Measurements from ENCODE around the gene PLCH1. TPM values are rescaled to one million over a fixed set of nuclear protein-coding genes. Genes with fewer than 3 reads are reported as not detected.

PLCH1 gene
- total RNA-seq, 1 donor from 2014 or later, result 1.1 TPM

DNA sequence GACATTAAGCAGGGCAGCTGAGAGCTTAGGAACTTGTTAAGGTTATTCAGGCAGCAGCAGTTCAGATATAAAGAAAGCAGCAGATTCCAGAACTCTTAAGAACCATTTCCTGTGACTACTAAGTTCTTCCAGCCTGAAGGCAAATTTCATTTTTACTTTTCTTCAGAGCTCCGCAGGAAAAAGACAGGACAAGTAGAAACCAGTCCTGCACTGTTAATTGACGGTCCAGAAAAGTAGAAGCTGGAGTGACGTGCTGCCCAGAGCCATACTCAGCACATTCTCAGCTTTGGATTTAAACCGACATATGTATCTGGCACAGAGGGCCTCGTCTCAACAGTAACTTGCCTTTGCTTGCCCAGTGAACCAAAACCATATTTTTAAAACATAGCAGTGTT, 232.0 kb downstream of the PLCH1 start:
- Mint-ChIP-seq H3K27me3 (ENCODE audit: unreplicated experiment) (no peaks in the 10 kb centered on the region), H3K4me1 (ENCODE audit: low read depth, unreplicated experiment) (no peaks in the 10 kb centered on the region), H3K4me3 (ENCODE audit: unreplicated experiment) (no peak overlapping the region), H3K36me3 (ENCODE audit: unreplicated experiment) (no peaks in the 10 kb centered on the region), H3K27ac (ENCODE audit: unreplicated experiment) (no peak overlapping the region), H3K9me3 (ENCODE audit: unreplicated experiment) (no peaks in the 10 kb centered on the region)
- TF ChIP-seq, protein P1, sequence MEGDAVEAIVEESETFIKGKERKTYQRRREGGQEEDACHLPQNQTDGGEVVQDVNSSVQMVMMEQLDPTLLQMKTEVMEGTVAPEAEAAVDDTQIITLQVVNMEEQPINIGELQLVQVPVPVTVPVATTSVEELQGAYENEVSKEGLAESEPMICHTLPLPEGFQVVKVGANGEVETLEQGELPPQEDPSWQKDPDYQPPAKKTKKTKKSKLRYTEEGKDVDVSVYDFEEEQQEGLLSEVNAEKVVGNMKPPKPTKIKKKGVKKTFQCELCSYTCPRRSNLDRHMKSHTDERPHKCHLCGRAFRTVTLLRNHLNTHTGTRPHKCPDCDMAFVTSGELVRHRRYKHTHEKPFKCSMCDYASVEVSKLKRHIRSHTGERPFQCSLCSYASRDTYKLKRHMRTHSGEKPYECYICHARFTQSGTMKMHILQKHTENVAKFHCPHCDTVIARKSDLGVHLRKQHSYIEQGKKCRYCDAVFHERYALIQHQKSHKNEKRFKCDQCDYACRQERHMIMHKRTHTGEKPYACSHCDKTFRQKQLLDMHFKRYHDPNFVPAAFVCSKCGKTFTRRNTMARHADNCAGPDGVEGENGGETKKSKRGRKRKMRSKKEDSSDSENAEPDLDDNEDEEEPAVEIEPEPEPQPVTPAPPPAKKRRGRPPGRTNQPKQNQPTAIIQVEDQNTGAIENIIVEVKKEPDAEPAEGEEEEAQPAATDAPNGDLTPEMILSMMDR (IDR thresholded peaks at IDR 0.05; ENCODE audit: partially characterized antibody, unreplicated experiment), result no peak
- DNase-seq, result no peak

DNA sequence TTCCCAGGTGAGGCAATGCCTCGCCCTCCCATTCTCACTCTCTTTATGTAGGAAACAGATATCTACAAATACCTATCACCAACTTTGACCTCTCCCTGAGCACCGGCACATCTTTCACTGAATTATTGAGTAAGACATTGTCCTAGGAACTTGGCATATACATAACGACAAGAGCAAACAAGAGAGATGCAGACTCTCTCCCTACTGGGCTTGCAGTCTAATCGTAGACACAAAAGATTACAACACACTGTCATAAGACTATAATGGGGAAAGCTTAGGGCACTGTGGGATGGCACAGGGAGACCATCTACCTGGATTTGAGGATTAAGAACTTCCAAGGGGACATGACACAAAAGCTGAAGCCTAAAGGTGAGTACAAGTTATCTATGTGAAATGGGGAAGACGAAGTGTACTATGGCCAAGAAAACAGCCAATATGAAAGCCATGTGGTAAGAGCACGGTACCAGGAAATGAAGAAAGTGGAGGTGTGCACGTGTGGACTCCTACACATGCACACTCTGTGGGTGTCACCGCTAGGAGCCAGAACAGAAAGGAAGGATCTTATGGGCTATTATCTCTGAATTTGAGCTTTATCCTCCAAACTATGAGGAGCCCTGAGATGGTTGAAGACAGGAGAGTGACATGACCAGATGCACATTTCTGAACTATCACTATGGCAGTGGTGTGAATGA, 232.6 kb downstream of the PLCH1 start:
- Mint-ChIP-seq H3K9me3 (ENCODE audit: unreplicated experiment) (no peaks in the 10 kb centered on the region), H3K27me3 (ENCODE audit: unreplicated experiment) (no peaks in the 10 kb centered on the region), H3K4me3 (ENCODE audit: unreplicated experiment) (no peak overlapping the region), H3K4me1 (ENCODE audit: low read depth, unreplicated experiment) (no peaks in the 10 kb centered on the region), H3K36me3 (ENCODE audit: unreplicated experiment) (no peaks in the 10 kb centered on the region), H3K27ac (ENCODE audit: unreplicated experiment) (no peak overlapping the region)
- TF ChIP-seq, protein P1 (IDR thresholded peaks at IDR 0.05; ENCODE audit: partially characterized antibody, unreplicated experiment), result no peak
- DNase-seq, result no peak

DNA sequence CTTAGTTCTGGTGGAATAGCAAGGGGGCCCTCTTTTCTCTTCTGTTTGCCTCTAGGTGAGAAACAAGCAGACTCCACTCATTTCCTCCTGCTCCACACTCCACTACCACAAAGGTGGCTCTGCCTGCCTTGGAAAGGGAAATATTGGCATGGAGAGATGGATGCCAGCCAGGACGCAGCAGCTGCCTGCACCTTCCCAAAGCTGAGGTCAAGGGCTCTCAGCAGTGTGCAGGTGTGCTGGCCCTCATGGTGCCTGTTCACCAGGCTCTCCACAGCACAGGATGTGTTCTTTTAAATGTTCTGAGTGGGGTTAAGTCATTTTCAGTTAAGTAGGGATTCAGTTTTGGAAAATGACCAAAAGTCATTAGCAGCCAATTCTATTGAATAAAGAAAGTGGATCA, 240.2 kb downstream of the PLCH1 start:
- Mint-ChIP-seq H3K4me3 (ENCODE audit: unreplicated experiment) (no peak overlapping the region), H3K4me1 (ENCODE audit: low read depth, unreplicated experiment) (no peaks in the 10 kb centered on the region), H3K36me3 (ENCODE audit: unreplicated experiment) (no peaks in the 10 kb centered on the region), H3K9me3 (ENCODE audit: unreplicated experiment) (no peaks in the 10 kb centered on the region), H3K27ac (ENCODE audit: unreplicated experiment) (no peak overlapping the region), H3K27me3 (ENCODE audit: unreplicated experiment) (peaks cover 2% of the 10 kb centered on the region)
- TF ChIP-seq, protein P1 (IDR thresholded peaks at IDR 0.05; ENCODE audit: partially characterized antibody, unreplicated experiment), result no peak
- DNase-seq, result no peak

DNA sequence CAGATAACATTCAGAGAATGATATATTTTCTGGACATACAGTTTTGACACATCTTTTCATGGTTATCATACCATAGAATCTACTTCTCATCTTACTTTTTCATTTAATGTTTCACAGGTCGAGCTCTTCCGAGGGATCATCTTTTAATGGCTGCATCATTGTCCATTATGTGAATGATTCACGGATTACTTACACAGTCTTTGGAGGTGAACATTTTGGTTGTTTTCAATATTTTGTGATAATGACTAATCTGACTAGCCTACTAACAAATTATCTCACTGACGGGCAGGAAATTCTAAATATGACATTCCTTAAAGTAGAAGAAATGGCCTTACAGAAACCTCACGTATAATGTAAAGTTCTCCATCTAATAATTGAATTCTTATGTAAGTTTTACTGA, 242.2 kb downstream of the PLCH1 start:
- TF ChIP-seq, protein P1 (IDR thresholded peaks at IDR 0.05; ENCODE audit: partially characterized antibody, unreplicated experiment), result no peak
- DNase-seq, result no peak
- Mint-ChIP-seq H3K27me3 (ENCODE audit: unreplicated experiment) (peaks cover 2% of the 10 kb centered on the region), H3K4me1 (ENCODE audit: low read depth, unreplicated experiment) (no peaks in the 10 kb centered on the region), H3K4me3 (ENCODE audit: unreplicated experiment) (no peak overlapping the region), H3K9me3 (ENCODE audit: unreplicated experiment) (no peaks in the 10 kb centered on the region), H3K36me3 (ENCODE audit: unreplicated experiment) (no peaks in the 10 kb centered on the region), H3K27ac (ENCODE audit: unreplicated experiment) (no peak overlapping the region)

DNA sequence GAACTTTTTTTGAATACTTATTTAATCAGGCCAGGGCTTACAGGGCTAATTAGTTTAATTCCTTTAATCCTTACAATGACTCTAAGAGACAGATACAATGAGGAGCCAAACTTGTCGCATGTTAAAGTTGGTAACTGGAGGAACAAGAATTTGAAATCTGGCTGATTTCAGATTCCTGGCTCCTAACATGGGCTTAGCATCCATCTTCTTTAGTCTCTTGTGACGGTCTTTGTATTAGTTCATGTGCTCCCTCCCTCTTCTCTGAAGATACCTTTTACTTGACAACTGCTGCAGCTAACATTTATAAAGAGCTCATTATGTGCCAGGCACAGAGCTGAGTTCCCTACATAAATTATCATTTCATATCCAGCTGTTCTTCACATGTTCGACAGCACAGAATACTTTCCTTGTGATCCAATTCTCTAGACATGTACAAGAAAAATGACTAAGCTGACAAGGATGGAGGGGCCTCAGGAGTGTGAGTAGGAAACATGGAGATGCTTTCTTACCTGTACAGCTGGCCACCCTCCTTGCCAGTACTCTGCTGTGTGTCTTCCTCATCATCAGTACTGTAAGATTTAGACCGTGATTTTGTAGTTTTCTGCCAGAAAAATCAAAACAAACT, 244.6 kb downstream of the PLCH1 start:
- Mint-ChIP-seq H3K4me1 (ENCODE audit: low read depth, unreplicated experiment) (no peaks in the 10 kb centered on the region), H3K27ac (ENCODE audit: unreplicated experiment) (no peak overlapping the region)
- DNase-seq, result no peak

More for the DNA sequence above, 244.6 kb downstream of the PLCH1 start:
- H3K9me3 Mint-ChIP-seq (ENCODE audit: unreplicated experiment), result no peaks in the 10 kb centered on the region
- H3K27me3 Mint-ChIP-seq (ENCODE audit: unreplicated experiment), result no peaks in the 10 kb centered on the region
- H3K36me3 Mint-ChIP-seq (ENCODE audit: unreplicated experiment), result no peaks in the 10 kb centered on the region
- H3K4me3 Mint-ChIP-seq (ENCODE audit: unreplicated experiment), result no peak overlapping the region
- TF ChIP-seq, protein P1 (IDR thresholded peaks at IDR 0.05; ENCODE audit: partially characterized antibody, unreplicated experiment), result no peak
